ENCODE data around the gene ANKRD34A.

DNA sequence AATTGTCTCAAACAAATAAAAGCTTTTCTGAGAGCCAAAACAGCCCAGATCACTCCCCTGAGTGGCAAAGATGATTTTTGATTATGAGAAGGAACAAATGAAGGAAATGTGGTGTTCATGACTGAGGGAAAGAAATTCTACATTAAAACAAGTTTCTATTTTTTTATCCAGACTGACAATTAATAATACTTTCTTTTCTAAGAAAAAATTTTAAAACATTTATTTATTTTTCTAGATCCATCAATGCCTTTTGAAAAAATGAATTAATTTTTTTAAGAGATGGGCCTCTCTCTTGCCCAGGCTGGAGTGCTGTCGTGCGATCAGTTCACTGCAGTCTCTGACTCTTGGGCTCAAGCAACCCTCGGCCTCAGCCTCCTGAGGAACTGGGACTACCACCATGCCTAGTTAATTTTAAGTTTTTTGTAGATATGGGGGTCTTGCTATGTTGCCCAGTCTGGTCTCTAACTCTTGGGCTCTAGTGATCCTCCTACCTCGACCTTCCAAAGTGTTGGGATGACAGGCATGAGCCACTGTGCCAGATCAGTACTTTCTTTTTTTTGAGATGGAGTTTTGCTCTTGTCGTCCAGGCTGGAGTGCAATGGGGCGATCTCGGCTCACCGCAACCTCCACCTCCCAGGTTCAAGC lies 43.2 kb upstream of the ANKRD34A start:
- TF ChIP-seq CTCF (IDR thresholded peaks at IDR 0.05 in 8 of 11, conservative IDR thresholded peaks at IDR 0.05 in 3 of 11) (peak in 4 of 11 experiments; percentile 11 to 33 (median 22)), POLR2AphosphoS5 (IDR thresholded peaks at IDR 0.05) (no peak)
